Activated CD8-positive, alpha-beta T cell treated with anti-CD3 and anti-CD28 coated beads, Interleukin-2, amount 10 ng/mL, durations not matched to agents 7 days and 5 days (primary cell): Measurements from ENCODE around the gene PDE3B. TPM values are rescaled to one million over a fixed set of nuclear protein-coding genes. Genes with fewer than 3 reads are reported as not detected.
"Not testable (repeated sequence)": the region's sequence is repeated elsewhere in the genome, so short reads cannot be mapped to it uniquely, and the experiment has no call there.

Source experiments
- ATAC-seq: fragments of 150-1000 bp; cut with Tn5 transposase; one replicate; pipeline ENCODE4 v1.10.0; 2021; ENCODE audit warnings: moderate library complexity
- CTCF ChIA-PET: fragments of 350-600 bp; sonication (Branson Sonifier 250); formaldehyde crosslinking; loops from one replicate; lab custom pipeline; 2021; ENCODE audit warnings: antibody characterized with exemption; lab: Charles Lee
- POLR2A ChIA-PET: fragments of 350-600 bp; sonication (Branson Sonifier 250); formaldehyde crosslinking; loops from one replicate; lab custom pipeline; 2021; ENCODE audit warnings: antibody characterized with exemption; lab: Charles Lee
- DNase-seq: peaks from one replicate; pipeline ENCODE4 v3.0.0-alpha.2; 2020
- H3K27ac Mint-ChIP-seq: one replicate; pipeline ENCODE4 v1.8.0; 2021; ENCODE audit warnings: mild to moderate bottlenecking, mixed read lengths
- H3K27me3 Mint-ChIP-seq: one replicate; pipeline ENCODE4 v1.8.0; 2021; ENCODE audit warnings: low read depth, mixed read lengths
- H3K36me3 Mint-ChIP-seq: one replicate; pipeline ENCODE4 v1.8.0; 2021; ENCODE audit warnings: low read depth, mixed read lengths
- H3K4me1 Mint-ChIP-seq: one replicate; pipeline ENCODE4 v1.8.0; 2021; ENCODE audit warnings: low read depth, mixed read lengths
- H3K4me3 Mint-ChIP-seq: one replicate; pipeline ENCODE4 v1.8.0; 2021; ENCODE audit warnings: mild to moderate bottlenecking, mixed read lengths
- H3K9me3 Mint-ChIP-seq: one replicate; pipeline ENCODE4 v1.8.0; 2022; ENCODE audit warnings: mixed read lengths; ENCODE audit not compliant: insufficient read depth
- total RNA-seq, 2 experiments: library from RNA; stranded (reverse); gene quantifications; one replicate each; pipeline ENCODE4 v1.2.3, GENCODE V29; 2021

Gene PDE3B
- total RNA-seq, 2 experiments from 2014 or later = 74.8 to 81.4 TPM

DNA sequence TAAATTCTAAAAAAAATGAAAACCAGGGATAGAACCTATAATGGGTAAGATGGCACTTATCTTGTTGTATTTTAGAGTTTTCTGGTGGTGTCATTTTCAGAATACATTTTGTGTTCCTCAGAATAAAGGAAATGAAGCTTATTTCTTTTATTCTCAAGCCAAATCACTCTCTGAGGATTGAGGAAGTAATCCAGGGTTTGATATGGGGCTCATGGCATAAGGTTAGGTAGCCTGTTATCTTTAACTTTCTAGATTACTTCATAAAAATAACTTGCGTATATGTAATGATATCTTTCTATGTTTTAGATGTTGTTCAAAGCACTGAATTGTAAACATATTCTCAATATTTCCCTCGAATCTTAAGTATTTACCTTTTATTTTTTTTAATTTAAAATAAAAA lies 33.5 kb downstream of the PDE3B start:
- peaks cover 32% of the 10 kb centered on the region for H3K4me1 Mint-ChIP-seq
- CTCF ChIA-PET = no interaction called here
- no peak overlapping the region for H3K27ac Mint-ChIP-seq
- no peak for ATAC-seq
- DNase-seq = no peak
- peaks cover 87% of the 10 kb centered on the region for H3K36me3 Mint-ChIP-seq
- H3K4me3 Mint-ChIP-seq = no peak overlapping the region
- POLR2A ChIA-PET = no interaction called here
- peaks cover 15% of the 10 kb centered on the region for H3K9me3 Mint-ChIP-seq
- no peaks in the 10 kb centered on the region for H3K27me3 Mint-ChIP-seq

GRCh38 chr11:14678350-14678749 lies 34.7 kb downstream of the PDE3B start:
- CTCF ChIA-PET = no interaction called here
- peaks cover 79% of the 10 kb centered on the region for H3K36me3 Mint-ChIP-seq

GRCh38 chr11:14679662-14680061 lies 36.1 kb downstream of the PDE3B start:
- POLR2A ChIA-PET = interaction anchor here (0.7 kb wide), 1 partner anchor 123 kb away, joined by 3 read pairs; no protein-coding TSS in a partner anchor
- peaks cover 34% of the 10 kb centered on the region for H3K4me1 Mint-ChIP-seq
- H3K9me3 Mint-ChIP-seq = peaks cover 27% of the 10 kb centered on the region

More at GRCh38 chr11:14678350-14678749, 34.7 kb downstream of the PDE3B start:
- peaks cover 15% of the 10 kb centered on the region for H3K9me3 Mint-ChIP-seq
- H3K4me3 Mint-ChIP-seq = no peak overlapping the region
- no peaks in the 10 kb centered on the region for H3K27me3 Mint-ChIP-seq
- POLR2A ChIA-PET = no interaction called here
- H3K27ac Mint-ChIP-seq = no peak overlapping the region
- DNase-seq (no peak), ATAC-seq (no peak)
- H3K4me1 Mint-ChIP-seq = peaks cover 30% of the 10 kb centered on the region

GRCh38 chr11:14684234-14684915 lies 40.8 kb downstream of the PDE3B start:
- POLR2A ChIA-PET, H3K27me3 Mint-ChIP-seq, ATAC-seq, DNase-seq, H3K4me3 Mint-ChIP-seq: not testable (repeated sequence)
- Mint-ChIP-seq H3K9me3 (peaks cover 21% of the 10 kb centered on the region), H3K27ac (peak overlapping the region; percentile 56), H3K36me3 (peaks cover 64% of the 10 kb centered on the region), H3K4me1 (peaks cover 38% of the 10 kb centered on the region)
- CTCF ChIA-PET = interaction anchor here (1.3 kb wide), 1 partner anchor 14 kb away, joined by 3 read pairs; no protein-coding TSS in a partner anchor

More at GRCh38 chr11:14679662-14680061, 36.1 kb downstream of the PDE3B start:
- no peak for DNase-seq
- CTCF ChIA-PET = no interaction called here
- Mint-ChIP-seq H3K27me3 (no peaks in the 10 kb centered on the region), H3K4me3 (no peak overlapping the region), H3K27ac (no peak overlapping the region), H3K36me3 (peaks cover 80% of the 10 kb centered on the region)
- no peak for ATAC-seq

- Mint-ChIP-seq H3K36me3 (peaks cover 55% of the 10 kb centered on the region), H3K27me3 (no peaks in the 10 kb centered on the region), H3K27ac (no peak overlapping the region), H3K9me3 (peaks cover 22% of the 10 kb centered on the region), H3K4me3 (no peak overlapping the region), H3K4me1 (peaks cover 34% of the 10 kb centered on the region)
- CTCF ChIA-PET = interaction anchor here (1.2 kb wide), 1 partner anchor 220 kb away, joined by 3 read pairs; no protein-coding TSS in a partner anchor
- DNase-seq (no peak), ATAC-seq (no peak)
- POLR2A ChIA-PET = no interaction called here
Observed at GRCh38 chr11:14687456-14687855, 43.9 kb downstream of the PDE3B start.

DNA sequence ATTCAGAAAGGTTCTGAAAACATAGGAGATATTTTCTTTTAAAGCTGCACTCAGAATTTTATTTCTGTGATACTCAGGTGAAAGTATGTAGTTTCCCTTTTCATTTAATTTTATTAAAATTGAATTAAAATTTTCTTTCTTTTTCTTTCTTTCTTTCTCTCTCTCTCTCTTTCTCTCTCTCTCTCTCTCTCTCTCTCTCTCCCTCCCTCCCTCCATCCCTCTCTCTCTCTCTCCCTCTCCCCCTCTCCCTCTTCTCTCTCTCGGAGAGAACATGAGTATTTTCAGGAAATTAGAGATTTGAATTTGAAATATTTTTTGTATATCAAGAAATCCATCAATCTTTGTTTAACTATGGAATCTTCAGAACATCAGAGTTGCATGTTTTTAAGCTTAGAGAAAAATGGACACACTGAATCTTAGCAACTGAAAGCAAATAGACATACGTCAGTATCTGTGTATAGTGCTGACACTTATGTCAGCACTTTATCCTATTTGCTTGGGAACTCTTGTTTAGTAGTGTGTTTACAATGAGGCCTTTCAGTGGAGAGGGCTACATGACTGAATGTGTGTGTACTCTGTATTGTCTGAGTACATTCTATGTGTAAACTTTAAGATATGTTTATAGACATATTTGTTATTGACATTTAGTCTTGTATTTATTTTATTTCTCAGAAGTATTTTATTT lies 44.5 kb downstream of the PDE3B start:
- ChIA-PET POLR2A (no interaction called here), CTCF (interaction anchor here (1.2 kb wide), 1 partner anchor 219 kb away, joined by 3 read pairs; no protein-coding TSS in a partner anchor)
- ATAC-seq (no peak), DNase-seq (no peak)
- Mint-ChIP-seq H3K4me3 (no peak overlapping the region), H3K27ac (no peak overlapping the region), H3K9me3 (peaks cover 22% of the 10 kb centered on the region), H3K27me3 (no peaks in the 10 kb centered on the region), H3K4me1 (peaks cover 34% of the 10 kb centered on the region), H3K36me3 (peaks cover 61% of the 10 kb centered on the region)

DNA sequence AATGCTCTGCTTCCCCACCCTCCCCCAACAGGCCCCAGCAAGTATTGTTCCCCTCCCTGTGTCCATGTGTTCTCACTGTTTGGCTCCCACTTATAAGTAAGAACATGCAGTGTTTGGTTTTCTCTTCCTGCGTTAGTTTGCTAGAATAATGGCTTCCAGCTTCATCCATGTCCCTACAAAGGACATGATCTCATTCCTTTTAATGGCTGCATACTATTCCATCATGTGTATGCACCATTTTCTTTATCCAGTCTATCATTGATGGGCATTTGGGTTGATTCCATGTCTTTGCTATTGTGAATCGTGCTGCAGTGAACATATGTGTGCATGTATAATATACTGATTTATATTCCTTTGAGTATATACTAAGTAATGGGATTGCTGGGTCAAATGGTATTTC lies 52.1 kb downstream of the PDE3B start:
- DNase-seq, CTCF ChIA-PET, H3K9me3 Mint-ChIP-seq, H3K27me3 Mint-ChIP-seq, H3K27ac Mint-ChIP-seq, POLR2A ChIA-PET, H3K4me3 Mint-ChIP-seq, ATAC-seq: not testable (repeated sequence)
- H3K36me3 Mint-ChIP-seq = peaks cover 71% of the 10 kb centered on the region
- peaks cover 41% of the 10 kb centered on the region for H3K4me1 Mint-ChIP-seq

- H3K4me3 Mint-ChIP-seq = peak overlapping the region; percentile 9
- ChIA-PET CTCF (interaction anchor here (1.0 to 1.9 kb wide), 4 partner anchors 9 to 178 kb away, joined by 3 to 8 read pairs (median 4); partner anchors contain the start of gene PSMA1), POLR2A (no interaction called here)
- ATAC-seq (peak; percentile 61), DNase-seq (no peak)
- no peaks in the 10 kb centered on the region for H3K27me3 Mint-ChIP-seq
- peak overlapping the region; percentile 9 for H3K27ac Mint-ChIP-seq
- peaks cover 75% of the 10 kb centered on the region for H3K36me3 Mint-ChIP-seq
- H3K4me1 Mint-ChIP-seq = peaks cover 44% of the 10 kb centered on the region
- H3K9me3 Mint-ChIP-seq = peaks cover 26% of the 10 kb centered on the region
Observed at GRCh38 chr11:14698771-14699170, 55.2 kb downstream of the PDE3B start.

DNA sequence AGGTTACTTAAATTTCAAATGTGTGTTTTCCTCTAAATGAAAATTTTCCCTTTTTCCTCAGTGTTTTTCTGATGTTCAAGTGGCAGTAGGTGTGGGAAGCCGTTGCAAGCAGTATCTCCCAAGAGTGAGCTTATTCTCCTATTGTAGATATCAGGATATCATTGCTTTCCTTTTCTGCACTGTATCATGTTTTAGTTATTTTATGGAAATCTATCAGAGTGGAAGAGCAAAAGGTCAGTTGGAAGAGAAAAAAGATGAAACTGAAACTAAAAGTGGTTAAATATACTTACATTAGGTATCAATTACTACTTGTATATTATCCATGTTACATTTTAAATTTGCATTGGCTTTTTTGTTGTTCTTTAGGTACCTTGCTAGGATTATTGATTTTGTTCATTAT lies 57.0 kb downstream of the PDE3B start:
- CTCF ChIA-PET = interaction anchor here (1.4 kb wide), 1 partner anchor 206 kb away, joined by 3 read pairs; no protein-coding TSS in a partner anchor
- Mint-ChIP-seq H3K4me1 (peaks cover 45% of the 10 kb centered on the region), H3K27me3 (no peaks in the 10 kb centered on the region), H3K9me3 (peaks cover 42% of the 10 kb centered on the region), H3K36me3 (peaks cover 75% of the 10 kb centered on the region), H3K4me3 (peak overlapping the region; percentile 13), H3K27ac (no peak overlapping the region)
- POLR2A ChIA-PET = no interaction called here
- DNase-seq (no peak), ATAC-seq (no peak)

- Mint-ChIP-seq H3K4me1 (peaks cover 34% of the 10 kb centered on the region), H3K36me3 (peaks cover 76% of the 10 kb centered on the region), H3K27me3 (no peaks in the 10 kb centered on the region), H3K4me3 (no peak overlapping the region), H3K9me3 (peaks cover 60% of the 10 kb centered on the region), H3K27ac (no peak overlapping the region)
- ChIA-PET CTCF (no interaction called here), POLR2A (no interaction called here)
- DNase-seq = no peak
- no peak for ATAC-seq
Observed at GRCh38 chr11:14702760-14703159, 59.2 kb downstream of the PDE3B start.

DNA sequence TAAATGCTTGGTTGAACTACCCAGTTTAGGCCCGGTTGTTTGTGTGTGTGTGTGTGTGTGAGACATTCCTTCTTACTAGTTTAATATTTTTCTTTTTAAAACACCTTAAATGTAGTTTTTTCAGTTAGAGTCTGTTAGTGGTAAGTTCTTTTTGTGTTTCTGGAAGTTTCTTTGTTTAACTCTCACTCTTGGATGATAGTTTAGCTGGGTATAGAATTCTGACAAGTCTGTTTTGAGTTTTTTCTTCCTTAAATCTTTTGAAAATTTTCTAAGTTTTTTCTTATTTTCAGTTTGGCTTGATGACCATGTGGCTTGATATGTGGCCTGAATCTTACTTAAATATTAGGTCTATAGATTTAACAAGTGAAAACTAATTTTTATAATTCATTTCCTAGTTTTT lies 60.1 kb downstream of the PDE3B start:
- Mint-ChIP-seq H3K27me3 (no peaks in the 10 kb centered on the region), H3K36me3 (peaks cover 83% of the 10 kb centered on the region), H3K4me1 (peaks cover 32% of the 10 kb centered on the region), H3K27ac (no peak overlapping the region), H3K9me3 (peaks cover 68% of the 10 kb centered on the region), H3K4me3 (no peak overlapping the region)
- no peak for ATAC-seq
- POLR2A ChIA-PET = no interaction called here
- CTCF ChIA-PET = interaction anchor here (1.6 kb wide), 1 partner anchor 11 kb away, joined by 3 read pairs; no protein-coding TSS in a partner anchor
- DNase-seq = no peak

DNA sequence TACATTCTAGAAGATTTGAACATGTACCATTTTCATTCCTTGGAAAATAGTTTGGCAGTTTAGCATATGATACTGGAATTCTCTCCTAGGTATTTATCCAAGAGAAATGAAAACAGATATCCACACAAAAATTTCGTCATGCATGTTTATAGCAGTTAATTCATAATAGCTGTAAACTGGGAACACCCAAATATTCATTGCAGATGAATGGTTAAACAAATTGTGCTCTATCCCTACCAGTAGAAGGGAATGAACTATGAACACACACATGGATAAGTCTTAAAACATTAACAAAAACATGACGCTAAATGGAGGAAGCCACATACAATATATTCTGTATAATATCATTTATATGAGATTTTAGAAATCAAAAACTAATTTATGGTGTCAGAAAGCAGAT lies 61.5 kb downstream of the PDE3B start:
- no peak overlapping the region for H3K4me3 Mint-ChIP-seq
- CTCF ChIA-PET = interaction anchor here (1.6 kb wide), 1 partner anchor 12 kb away, joined by 3 read pairs; no protein-coding TSS in a partner anchor
- H3K27me3 Mint-ChIP-seq = no peaks in the 10 kb centered on the region

More for the DNA sequence above, 61.5 kb downstream of the PDE3B start:
- ATAC-seq (no peak), DNase-seq (no peak)
- Mint-ChIP-seq H3K9me3 (peaks cover 82% of the 10 kb centered on the region), H3K36me3 (peaks cover 86% of the 10 kb centered on the region), H3K4me1 (peaks cover 29% of the 10 kb centered on the region), H3K27ac (no peak overlapping the region)
- POLR2A ChIA-PET = no interaction called here
